NCI-H82 treated with DMSO at 0.1 percent for 48 hours (cell line): Measurements from ENCODE around the gene OBSL1.

Source experiments
- DNase-seq: peaks from one replicate; lab custom pipeline; 2025; ENCODE audit not compliant: unreplicated experiment; lab: John Stamatoyannopoulos, UW

Gene OBSL1

DNA sequence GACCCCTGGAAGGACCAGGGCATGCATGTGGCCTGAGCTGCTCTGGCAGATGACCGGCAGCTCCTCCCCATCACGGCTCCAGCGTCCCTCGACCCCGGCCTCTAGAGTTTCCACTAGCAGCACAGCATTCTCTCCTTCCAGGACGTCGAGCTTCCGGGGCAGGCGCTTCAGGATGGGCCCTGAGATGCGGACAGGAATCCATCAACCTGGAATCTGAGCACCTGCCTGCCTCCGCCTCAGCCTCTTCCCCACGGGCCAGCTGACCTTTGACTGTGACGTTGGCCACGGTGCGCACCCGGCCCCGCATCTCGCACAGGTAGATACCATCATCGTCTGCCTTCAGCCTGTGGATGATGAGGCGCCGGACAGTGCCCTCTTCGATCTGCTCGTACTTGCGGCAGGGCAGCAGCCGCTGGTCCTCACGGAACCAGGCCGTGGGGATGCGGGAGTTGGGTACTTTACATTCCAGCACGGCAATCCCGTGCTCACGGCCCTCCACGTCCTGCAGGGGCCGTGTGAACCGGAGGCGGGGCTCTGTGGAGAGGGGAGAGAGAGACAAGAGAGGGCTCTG is 3.5 kb downstream of the OBSL1 start:
- no peak for DNase-seq

DNA sequence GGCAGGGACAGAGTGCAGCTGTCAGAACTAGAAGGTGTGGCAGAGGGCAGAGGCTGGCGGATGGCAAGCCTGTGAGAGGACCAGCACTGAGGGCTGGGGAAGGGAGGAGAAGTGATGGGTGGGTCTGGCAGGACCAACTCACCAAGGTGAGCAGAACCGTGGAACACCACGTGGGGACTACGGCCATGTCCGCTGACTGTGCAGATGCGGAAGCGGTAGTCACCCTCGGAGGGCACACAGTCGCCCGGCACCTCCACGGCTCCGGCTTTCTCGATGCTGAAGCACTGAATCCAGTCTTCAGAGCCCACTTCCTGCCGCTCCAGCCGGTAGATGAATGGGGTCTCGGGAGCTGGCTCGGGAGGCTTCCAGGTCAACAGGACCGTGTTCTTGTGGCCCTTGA is 4.2 kb downstream of the OBSL1 start:
- no peak for DNase-seq

DNA sequence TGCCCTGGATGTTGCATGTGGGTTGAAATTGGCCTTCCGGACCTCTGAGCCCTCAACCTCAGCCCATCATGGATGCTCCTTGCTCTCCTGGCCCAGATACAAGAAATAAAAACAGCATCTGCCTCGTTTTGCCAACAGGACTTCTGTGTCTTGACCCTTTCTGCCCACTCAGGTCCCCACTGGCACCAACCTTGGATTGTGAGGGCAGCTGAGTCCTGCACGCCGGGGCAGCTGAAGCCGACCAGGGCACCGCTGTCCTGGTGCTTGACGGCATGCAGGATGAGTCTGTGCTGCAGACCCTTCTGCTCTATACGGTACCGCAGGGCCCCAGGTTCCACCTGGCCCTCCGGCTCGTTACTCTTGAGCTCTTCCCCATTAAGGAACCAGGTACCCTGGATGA is 4.7 kb downstream of the OBSL1 start:
- DNase-seq: no peak

DNA sequence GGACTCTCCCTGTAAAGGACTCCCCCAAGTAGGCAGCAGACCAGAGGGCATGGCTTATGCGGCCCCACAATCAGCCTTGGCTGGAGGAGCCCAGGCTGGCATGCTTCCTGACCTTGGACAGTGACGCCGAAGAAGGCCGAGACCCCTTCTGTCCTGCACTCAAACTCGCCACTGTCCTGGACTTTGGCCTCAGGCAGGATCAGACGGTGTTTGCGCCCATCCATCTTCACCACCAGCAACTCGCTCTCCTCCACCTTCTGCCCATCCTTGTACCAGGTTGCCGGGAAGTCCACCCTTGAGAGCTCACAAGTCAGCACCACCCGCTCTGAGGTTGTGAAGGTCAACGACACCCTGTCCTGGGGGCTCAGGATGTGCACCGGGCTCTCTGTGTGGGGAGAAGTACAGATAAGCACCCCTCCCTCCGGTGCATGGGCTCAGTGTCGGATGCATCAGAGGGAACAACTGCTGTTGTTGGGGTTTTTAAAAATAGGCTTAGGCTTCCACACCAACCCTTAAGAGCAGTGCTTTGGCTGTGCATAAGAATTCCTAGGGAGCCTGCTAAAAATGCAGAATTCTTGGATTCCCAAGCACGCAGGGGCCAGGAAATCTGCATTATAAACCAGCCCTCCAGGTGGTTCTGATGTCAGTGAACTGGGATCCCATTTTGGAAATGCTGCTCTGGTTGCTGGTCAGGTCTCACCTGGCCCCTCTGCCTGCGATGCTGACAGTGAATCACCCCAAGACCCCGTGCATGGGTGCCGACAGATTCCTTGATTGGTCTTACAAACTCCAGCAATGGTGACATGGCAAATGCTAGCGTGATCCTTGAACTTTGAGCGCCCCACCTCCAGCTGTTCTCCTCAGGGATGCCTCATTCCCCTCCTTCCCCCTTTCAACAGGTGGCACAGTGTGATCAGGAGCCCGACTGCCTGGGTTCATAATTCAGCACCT is 5.9 kb downstream of the OBSL1 start:
- no peak for DNase-seq

DNA sequence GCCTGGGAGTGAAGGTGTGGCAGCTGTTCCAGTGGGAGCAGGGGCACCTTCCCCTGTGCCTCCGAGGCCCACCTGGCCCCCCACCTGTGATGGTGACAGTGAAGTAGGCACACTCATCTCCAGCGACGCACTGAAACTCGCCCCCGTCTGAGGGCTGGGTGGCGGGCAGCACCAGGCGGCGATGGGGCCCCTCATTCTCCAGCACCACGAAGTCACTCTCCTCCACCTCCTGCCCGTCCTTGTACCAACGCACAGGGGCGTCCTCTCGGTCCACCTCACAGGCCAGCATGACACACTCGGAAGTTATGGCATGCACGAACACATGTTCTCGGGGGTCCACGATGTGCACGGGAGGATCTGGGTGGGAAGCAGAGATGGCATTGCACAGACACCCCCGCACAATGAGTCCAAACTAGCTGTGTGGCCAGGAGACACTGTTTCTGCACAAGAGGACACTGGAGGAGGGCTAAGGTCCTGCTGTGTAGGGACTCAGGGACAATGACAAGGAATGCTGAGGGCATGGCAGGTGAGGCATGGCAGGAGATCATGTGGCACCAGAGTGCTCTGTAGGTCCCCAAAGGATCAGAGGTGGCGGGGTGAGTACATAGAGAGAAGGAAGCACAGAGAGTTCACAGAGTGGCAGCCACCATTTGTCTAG is 7.9 kb downstream of the OBSL1 start:
- DNase-seq: no peak

DNA sequence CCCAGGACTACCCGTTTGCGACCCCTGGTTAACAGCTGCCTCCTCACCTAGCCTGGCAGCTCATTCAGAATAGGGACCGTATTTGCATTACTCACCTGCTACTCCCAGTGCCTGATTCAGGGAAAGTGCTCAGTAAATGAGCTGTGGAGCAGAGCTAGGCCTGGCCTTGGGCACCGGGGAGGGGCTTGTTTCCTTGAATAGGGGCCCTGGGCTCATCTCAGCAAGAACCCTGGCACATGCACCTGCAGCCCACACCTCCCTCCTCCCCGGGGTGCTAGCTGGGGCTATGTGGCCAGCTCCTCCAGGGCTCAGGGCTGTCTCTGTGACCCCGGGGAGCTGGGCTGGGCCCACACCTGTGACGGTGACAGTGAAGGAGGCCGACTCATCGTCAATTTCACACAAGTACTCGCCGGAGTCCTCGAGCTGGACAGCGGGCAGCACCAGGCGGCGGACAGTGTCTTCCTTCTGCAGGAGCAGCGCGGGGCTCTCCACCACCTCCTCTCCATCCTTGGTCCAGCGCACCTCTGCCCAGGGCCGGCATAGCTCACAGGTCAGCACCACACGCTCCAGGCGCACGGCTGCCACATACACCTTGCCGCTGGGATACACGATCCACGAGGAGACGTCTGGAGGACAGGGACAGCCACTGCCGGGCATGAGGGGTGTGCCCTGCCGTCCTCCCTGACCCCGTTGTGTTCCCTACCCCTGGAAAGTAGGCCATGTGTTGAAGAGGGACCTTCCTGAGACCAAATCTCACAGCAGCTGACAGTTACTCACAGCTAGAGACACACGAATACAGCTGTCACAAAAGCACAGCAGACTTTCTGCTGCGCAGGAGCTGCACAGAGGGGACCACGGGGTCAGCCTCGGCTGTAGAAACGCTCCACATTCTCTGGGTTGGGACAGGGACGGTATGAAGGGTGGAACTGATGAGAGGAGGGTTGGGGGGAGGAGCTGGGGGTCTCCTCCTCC is 9.0 kb downstream of the OBSL1 start:
- DNase-seq: no peak

DNA sequence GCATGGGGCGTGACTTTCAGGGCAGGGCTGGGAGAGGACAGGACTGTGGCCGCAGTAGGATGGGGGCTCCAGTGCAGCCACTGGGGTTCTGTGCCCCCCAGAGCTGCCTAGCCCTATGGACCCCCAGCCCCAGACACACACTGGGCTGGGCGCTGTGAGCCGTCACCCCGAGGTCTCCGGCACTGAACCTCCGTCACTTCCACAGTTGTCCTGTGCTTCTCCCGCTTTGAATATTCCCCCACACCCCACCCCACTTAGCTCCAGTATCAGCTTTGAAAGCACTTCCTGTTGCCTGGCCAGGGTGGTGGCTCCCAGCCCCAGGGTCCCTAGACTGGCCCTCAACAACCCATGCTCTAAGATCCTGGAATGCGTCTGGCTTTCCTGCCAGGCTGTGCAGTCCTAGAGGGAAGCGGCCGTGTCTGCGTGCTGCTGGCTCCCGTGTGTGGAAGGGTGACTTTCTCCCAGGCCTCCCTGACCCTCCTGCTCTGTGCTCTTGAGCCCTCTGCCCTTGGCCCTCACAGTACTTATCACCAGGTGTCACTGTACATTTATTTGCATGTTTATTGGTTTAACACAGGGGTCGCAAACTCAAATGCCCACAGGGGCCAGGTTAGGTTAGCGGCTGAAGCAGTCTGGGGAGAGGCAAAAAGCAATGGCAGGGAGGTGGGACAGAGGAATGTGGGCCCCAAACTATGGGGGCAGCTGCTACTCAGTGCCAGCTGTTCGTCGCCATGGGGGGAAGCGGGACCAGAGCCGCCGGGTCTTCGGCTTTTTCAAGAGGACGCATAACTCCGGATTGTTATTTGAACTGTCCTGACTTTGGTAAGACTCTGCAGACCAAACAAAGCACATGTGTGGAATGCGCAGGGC is 9.9 kb downstream of the OBSL1 start:
- DNase-seq: no peak

DNA sequence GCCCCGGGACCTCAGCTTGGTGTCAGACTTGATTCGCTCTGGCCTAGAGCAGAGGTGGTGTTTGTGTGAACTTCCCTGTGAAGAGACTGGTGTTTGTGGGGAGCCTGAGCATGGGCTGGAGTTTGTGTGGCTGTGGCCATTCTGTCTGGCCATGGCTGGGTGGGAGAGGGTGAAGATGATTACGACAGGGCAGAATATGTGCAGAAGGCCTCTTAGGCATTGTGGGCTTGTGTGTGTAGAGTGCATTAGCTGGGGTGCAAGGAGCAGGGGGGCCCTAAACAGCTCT is 10.5 kb downstream of the OBSL1 start:
- no peak for DNase-seq

DNA sequence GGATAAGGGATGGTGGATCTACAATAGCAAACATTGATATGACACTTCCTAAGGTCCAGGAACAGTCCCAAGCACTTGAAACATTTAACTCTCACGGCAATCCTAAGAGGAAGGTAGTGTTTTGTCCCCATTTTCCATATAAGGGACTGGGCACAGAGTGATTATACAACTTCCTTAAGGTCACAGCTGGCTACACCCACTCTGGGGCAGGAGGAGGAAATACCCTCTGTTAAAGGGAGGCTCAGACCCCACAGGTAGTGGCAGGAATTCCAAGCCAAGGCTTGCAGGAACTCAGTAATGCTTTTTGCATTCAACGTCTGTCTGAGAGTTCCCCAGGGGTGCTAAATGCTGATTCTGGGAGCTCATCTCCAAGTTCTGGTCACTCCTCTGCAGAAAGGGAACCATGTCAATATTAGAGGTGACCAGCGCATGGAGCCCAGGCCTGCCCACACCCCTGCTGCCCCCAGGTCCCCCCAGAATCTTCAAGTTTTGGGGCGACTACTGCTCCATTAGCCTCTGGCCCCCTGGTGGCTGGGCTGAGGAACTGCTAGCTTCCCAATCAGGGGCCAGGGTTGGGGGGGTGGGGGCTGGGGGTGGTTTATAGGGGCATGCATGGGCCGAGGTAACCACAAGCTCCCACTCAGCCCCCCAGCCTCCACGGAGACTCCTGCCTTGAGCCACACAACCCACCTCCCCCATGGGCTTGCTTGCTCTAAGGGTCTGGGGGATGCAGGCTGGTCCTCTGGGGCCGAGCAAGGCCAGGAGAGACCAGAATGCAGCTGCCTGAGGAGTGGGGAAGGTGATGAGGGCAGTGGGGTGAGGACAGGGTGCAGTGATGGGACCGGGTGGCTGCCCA is 11.1 kb downstream of the OBSL1 start:
- no peak for DNase-seq

DNA sequence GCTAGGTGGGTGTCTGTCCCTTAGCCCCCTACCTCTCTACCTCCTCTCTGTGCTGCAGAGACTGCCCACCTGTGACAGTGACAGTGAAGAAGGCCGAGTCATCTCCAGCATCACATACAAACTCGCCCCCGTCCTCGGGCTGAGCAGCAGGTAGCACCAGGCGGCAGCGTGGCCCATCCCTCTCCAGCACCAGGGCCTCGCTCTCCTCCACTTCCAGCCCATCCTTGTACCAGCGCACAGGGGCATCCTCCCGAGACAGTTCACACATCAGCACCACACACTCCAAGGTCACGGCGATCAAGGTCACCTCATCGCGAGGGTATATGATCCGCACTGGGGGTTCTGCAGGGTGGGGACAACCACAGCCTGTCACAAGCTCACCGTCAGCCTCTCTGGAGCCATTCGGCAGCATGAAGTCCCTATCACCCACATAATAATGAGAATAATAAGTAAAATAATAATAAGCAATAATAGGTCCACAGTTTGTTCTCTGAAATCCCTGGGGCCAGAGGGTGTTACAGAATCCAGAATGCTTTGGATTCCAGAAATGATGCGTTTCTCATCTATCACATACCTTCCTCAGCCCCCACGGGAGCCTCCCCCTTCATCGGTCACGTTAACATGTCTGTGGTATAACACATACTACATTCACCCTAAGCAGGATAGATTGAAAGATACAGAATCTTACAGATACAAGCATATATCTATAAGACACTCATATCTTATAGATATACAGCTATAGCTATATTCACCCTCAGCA is 12.0 kb downstream of the OBSL1 start:
- DNase-seq: no peak

DNA sequence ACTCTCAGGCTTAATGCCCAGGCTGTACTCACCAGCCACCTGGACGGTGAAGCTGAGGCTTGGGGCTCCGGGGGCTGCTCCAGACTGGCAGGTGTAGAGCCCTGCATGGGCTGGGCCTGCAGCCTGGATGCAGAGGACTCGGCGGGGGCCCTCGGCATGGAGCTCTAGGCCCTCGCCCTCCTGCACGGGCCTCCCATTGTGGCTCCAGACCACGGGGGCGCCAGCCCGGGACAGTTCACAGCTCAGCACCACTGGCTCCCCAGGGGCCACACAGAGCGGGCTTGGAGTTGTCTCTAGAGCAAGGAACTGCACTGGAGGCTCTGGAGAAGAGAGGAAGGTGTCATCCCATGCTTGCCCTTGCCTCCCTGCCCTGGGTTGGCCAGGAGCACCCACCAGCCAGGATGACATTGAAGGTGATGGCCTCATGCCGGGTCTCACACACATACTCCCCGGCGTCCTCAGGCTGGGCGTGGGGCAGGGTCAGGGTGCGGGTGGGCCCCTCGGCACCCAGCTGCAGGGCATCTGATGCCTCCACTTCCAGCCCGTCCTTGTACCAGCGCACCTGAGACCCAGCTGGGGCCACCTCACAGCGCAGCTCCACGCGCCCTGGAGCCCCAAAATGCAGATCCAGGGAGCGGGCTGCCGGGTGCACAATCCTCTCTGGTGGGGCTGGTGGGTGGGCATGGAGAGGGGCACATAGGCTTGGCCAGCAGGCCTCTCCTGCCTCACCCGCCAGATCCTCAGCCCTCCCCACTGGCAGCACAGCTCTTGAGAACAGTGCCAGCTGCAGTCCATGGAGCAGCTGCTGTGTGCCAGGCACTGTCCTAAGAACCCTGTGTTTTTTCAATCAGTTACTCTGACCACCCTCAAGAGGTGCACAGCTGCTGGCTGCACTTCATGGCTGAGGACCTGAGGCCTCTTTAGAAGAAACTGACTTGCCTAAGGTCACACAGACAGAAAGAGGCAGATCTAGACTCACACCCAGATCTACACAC is 13.3 kb downstream of the OBSL1 start:
- DNase-seq: no peak

DNA sequence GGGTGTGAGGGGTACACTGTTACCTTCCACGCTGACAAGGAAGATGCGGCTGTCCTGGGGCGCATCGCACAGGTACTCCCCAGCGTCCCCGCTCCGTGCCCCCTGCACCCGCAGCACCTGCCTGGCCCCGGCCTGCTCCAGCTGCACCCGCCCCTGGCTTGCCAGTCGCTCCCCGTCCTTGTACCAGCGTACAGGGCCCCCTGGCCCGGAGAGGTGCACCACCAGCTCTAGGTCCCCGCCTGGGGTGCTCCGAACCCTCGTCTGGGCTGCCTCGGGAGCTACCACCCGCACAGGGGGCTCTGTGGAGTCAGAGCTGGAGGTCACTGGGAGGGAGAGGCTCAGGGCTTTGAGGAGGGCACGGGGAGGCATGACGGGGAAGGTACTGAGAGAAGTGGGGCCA is 14.0 kb downstream of the OBSL1 start:
- no peak for DNase-seq

DNA sequence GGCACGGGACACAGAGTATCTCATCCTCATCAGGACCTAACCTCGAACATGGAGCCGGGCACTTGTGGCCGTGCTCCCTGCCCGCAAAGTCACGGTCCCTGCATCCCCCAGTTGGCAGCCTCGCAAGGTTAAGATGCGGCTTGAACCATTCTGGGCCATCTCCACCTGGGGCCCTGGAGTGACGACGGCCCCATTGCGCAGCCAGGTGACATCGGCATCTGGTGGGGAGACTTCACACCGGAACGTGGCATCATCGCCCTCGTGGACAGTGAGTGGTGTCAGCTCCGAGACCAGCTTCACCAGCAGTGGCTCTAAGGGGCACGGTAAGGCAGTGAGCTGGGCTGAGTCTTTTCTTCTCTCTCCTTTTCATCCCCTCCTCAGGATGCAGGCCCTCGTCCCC is 14.9 kb downstream of the OBSL1 start:
- DNase-seq: no peak

DNA sequence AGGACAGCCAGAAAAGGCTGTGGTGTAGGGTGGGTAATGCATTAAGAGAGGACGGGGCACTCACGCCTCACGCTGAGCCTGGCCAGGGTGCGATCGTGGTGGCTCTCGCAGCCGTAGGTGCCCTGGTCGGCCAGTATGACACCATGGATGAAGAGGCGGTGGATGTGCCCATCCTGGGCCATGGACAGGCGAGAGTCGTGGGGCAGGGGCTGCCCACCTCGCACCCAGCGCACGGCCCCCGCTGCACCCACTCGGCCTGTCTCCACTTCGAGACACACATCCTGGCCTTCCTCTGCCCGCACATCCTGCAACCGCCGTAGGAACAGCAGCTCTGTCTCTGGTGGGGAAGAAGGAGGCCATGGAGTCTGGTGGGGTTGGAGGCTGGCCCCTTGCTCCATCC is 15.4 kb downstream of the OBSL1 start:
- DNase-seq: no peak

DNA sequence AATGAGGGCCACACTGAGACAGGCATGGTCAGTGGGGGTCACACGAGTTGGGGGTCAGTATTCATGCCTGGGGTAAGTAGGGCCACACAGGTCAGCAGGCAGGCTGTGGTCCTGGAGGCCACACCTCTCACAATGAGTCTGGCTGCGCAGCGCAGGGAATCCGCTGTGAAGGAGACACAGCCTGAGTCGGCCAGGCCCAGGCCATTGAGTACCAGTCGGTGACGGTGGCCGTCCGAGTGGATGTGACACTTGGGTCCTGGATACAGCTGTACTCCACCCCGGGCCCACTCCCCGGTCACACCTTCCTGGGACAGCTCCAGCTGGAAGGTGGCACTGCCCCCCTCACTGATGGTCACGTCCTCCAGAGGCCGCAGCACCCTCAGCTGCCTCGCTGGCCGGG is 17.0 kb downstream of the OBSL1 start:
- no peak for DNase-seq

DNA sequence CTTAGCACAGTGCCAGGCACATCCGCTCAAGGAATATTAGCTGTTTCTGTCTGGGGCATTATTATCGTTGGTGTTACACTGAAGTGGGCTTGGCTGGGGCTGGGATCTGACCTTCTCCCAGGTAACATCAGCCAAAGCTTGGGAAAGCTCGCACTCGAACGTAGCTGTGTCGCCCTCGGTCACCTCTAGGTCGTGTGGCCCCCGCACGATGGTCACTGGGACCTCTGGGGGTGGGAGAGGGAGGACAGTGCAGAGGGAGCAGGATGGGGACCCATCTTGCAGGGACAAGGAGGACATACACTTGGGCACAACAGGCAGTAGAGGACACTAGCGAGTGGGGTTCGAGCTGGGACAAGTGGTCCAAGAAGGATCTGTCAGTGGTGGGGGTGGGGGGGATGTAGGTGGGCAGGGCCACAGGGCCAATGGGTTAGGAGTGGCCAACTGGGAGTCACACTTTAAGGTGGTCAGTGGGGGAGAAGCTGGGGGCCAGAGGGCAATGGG is 17.8 kb downstream of the OBSL1 start:
- DNase-seq: no peak

DNA sequence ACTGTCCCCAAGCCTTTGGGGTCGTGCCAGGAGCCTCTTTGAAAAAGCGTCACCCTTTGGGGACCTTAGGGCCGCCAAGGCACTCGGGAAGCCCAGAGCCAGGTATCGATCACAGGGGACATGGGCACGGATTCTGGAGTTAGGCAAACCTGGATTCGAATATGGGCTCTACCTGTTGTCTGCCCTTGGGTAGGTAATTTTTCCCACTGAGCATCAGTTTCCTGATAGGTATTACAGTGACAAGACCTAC is 18.2 kb downstream of the OBSL1 start:
- no peak for DNase-seq
